GM21717 (cell line): Measurements from ENCODE around the gene SYNE3.

Experiments
- ATAC-seq: cut with Tn5 transposase; IDR thresholded peaks from one replicate; pipeline ENCODE4 v1.9.1; 2021; ENCODE audit warnings: mild to moderate bottlenecking, moderate library complexity; ENCODE audit not compliant: unreplicated experiment

The SYNE3 gene

DNA sequence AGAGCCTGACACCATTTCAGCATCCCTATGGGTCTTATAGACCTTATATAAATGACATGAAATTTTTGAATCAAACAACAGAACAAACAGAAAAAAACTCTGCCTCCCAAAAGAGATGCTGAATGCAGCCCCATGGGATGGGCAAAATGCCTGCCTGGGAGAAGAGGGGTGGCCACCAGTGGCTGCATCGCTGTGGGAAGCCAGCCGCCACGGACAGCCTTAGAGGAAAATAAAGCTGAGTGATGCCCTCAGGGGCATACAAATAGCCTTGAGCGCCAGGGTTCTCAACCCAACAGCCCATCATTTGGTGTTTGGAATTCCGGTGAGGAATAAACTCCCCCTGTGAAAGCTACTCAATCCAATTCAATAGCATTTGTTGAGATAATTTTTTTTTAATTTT is 22.9 kb downstream of the SYNE3 start:
- ATAC-seq = no peak

- ATAC-seq = no peak
Measured at GRCh38 chr14:95491936-95492608, 24.4 kb downstream of the SYNE3 start.

- ATAC-seq = no peak
Measured at GRCh38 chr14:95490727-95491451, 25.6 kb downstream of the SYNE3 start.

DNA sequence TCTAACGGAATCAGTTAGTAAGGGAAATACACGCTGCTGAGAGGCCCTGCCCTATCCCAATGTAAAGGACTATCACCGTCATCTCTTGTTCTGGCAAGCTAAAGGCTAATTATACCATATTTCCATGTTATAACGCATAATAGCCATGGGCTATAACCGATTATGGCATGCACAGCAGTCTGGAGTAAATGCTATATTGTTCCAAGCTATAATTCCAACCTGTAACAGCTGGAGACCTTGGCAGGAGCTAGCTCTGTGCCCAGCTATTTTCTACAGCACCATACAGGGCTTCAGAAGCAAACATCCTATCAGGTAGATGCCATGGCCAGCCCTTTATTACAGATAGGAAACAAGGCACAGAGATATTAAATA is 26.3 kb downstream of the SYNE3 start:
- no peak for ATAC-seq

GRCh38 chr14:95489214-95490137 is 27.0 kb downstream of the SYNE3 start:
- ATAC-seq = no peak

DNA sequence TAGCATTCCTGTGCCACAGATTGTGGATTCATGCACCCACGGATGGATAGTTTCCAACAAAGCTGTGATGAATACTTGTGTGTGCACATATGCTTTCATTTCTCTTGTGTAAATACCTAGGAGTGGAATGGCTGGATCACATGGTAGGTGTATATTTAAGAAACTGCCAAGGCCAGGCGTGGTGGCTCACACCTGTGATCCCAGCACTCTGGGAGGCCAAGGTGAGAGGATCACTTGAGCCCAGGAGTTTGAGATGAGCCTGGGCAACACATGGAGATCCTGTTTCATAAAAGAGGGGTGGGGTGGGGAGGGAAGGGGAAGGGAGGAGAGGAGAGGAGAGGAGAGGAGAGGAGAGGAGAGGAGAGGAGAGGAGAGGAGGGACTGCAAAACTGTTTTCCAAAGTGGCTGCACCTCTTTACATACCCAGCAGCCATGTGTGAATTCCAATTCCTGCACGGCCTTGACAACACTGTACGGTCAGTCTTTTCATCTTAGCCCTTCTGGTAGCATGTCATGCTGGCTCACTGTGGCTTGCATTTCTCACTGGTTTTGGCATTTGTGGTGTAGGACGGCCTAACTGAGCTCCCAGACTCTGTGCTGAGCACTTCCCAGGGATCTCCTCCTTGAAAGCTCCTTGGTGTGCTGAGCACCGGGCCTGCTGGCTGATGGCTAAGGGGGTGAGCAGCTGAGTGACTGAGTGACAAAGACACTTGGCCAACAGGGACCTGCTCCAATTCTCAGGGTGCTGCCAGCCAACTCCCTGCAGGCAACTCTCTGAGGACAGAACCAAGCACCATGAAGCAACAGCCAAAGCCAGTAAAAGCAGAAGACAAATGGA is 27.9 kb downstream of the SYNE3 start:
- no peak for ATAC-seq

- no peak for ATAC-seq
Measured at GRCh38 chr14:95487669-95488084, 28.8 kb downstream of the SYNE3 start.

GRCh38 chr14:95486875-95487668 is 29.4 kb downstream of the SYNE3 start:
- ATAC-seq = no peak

DNA sequence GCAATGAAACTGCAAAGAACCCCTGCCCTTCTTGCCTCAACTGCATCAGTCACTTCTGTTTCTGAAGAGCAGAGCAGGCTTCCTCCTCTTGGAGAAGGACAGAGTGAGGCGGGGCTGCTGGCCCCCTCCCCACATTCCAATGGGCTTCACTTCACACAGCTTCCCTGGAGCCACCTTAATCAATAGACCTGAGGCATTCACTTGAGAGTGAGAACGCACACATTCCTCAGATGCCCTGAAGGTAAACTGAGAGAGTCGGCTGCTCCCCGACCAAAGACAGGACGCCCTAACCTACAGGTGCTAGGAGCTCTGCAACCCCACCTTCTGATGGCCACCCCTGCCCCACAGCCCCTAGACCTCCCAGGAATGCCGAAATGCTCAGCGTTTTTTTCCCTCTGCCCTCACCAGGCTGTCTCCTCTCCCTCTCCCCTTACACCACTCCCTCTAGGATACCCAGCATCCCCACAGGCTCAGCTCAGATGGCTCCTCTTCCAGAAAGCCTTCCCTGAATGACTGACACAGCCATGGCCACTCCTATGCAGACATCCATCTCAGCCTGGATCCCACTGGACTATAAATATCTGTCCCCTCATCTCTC is 31.1 kb downstream of the SYNE3 start:
- ATAC-seq = no peak

GRCh38 chr14:95484296-95484695 is 32.2 kb downstream of the SYNE3 start:
- no peak for ATAC-seq

GRCh38 chr14:95483309-95484165 is 32.9 kb downstream of the SYNE3 start:
- ATAC-seq = no peak

DNA sequence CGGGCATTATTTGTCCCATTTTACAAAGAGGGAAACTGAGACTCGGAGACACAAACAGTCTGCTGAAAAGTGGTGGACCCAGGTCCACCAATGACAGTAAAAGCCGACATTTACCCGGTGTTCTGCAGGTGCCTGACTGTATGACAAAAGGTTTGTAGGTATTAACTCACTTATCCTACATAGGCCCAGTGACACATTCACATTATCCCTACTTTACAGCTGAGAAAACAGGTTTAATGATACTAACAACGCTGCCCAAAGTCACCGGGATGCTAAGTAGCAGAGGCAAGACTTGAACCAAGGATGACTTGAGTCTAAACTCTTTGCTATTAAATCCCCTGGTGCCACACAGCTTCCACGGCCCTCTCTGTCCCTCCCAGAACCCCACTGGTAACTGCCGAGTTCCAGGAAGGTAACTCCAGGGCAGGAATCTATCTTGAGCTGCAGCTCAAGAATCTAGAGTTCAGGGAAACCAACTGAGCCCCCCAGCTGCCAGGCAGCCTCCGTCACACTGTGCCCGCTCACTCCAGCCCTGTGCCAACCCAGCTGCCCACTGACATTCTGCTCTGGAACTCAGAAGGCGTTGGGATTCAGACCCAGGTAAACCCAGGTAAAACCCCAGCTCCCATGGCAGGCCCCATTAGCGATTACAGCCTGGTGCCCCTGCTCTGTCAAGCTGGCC is 33.7 kb downstream of the SYNE3 start:
- ATAC-seq = no peak

GRCh38 chr14:95481391-95482022 is 34.9 kb downstream of the SYNE3 start:
- ATAC-seq = no peak

- ATAC-seq = no peak
Measured at GRCh38 chr14:95480887-95481226, 35.6 kb downstream of the SYNE3 start.

DNA sequence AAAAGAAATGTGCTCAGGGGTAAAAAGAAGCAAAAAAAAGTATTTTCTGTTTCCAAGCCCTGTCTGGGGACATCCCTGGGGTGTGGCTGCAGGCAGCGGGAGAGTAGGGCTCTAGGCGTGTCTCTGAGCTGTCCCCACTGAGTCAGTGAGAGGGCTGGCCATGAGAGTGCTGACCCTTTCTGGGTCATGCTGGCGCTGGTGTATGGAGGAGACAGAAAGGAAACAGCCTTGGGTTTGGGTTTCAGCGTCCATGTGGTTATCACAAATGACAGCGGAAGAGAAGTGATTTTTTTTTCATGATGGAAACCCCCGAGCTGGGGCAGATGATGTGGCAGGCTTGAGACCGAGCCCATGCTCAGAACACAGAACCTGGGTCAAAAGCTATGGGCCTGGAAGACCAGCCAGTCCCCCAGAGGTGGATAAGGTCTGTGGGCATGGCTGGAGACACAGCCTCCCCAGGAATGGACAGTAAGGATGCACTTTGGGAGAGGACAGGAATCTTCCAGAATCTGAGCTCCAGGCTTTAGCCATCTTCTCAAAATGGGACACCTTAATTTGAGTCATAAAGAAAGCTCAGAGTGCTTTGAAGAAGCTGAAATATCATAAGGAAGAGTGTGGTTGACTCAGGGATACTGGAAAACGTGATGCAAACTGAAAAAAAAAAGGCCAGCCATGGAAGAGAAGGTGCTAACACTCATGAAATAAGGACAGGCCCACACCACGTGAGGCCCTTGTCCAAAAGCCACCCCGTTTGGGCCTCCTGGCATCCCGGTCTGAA is 36.2 kb downstream of the SYNE3 start:
- ATAC-seq = no peak

DNA sequence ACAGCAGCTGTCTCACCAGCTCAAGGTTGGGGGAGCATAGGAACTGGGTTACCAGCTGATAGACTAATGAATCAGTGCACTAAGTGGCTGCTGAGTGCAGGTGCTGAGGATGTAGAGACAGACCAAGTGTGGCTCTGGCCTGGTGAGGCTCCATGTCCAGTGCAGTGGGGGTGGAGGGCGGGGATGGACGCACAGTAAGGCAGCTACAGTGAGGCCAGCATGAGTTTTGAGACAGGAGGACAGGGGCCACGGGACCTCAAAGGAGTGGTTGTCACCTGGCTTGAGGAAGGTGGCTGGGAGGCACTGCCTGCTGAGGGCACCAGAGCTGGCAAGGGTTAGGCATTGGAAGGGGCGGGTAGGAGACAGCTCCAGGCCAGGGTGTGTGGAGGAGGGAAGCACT is 37.0 kb downstream of the SYNE3 start:
- no peak for ATAC-seq

- no peak for ATAC-seq
Measured at GRCh38 chr14:95478818-95479217, 37.6 kb downstream of the SYNE3 start.
